ENCODE data around the gene ROCK2. TPM values are rescaled to one million over a fixed set of nuclear protein-coding genes. Genes with fewer than 3 reads are reported as not detected.
A peak's percentile ranks its signal among the peaks of the same experiment; 100 is the strongest.
"Not testable (repeated sequence)": the region's sequence is repeated elsewhere in the genome, so short reads cannot be mapped to it uniquely, and the experiment has no call there.

Gene ROCK2
- polyA plus RNA-seq, 3 donors from 2014 or later = 3.1 to 15.1 (median 5.1) TPM

DNA sequence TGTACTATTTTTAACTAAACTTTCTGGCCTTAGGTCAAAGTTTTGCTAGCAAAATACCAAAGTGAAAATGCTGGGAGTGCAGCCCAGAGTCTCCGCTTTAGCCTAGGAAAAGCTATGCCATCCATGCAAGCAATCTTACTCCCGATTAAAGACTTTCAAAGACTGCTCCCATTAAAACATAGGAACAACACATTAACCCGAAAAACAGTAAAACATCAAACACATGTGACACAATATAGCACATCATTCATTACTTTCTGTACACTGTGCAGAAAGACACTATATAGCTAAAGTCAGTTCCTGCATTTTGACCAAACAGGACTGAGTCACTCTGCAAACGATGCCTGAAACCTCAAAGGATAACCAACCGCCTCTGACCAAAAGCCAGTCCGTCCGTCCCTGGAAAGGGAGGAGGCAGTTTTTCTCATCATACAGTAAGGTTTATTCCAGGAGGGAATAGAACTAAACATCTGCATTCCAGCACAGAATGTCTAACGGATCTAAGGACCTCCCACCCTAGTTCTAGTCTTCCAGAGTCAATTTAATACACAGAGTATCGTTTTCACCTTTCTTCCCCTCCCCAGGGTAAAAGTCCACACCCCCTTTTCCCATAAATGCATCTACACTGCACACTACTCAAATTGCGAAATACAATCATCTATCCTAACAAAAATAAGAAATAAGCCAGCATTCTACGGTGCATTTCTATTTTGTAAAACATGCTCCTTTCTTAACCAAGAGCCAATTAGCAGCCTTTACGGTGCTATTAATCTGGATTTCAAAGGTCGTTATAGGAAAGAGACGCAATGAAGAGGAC is 1.7 kb downstream of the ROCK2 start:
- Mint-ChIP-seq H3K27me3 (ENCODE audit: low read depth in 3 of 3) (peaks cover 4 to 8% (median 7%) of the 10 kb centered on the region in 3 donors), H3K27ac (peak overlapping the region; percentile 75 to 94 (median 89)), H3K36me3 (no peaks in the 10 kb centered on the region), H3K4me3 (peak overlapping the region; percentile 98 to 99 (median 98)), H3K9me3 (no peaks in the 10 kb centered on the region), H3K4me1 (peaks cover 28 to 45% of the 10 kb centered on the region in 2 donors)
- no peak for DNase-seq

- Mint-ChIP-seq H3K4me3 (no peak overlapping the region), H3K4me1 (peaks cover 28 to 45% of the 10 kb centered on the region in 2 donors), H3K27ac (peak overlapping the region in 1 of 6 donors; percentile 10), H3K36me3 (no peaks in the 10 kb centered on the region), H3K9me3 (no peaks in the 10 kb centered on the region), H3K27me3 (ENCODE audit: low read depth in 3 of 3) (peaks cover 4 to 8% (median 7%) of the 10 kb centered on the region in 3 donors)
- no peak for DNase-seq
Observed at GRCh38 chr2:11340717-11341116, 3.7 kb downstream of the ROCK2 start.

DNA sequence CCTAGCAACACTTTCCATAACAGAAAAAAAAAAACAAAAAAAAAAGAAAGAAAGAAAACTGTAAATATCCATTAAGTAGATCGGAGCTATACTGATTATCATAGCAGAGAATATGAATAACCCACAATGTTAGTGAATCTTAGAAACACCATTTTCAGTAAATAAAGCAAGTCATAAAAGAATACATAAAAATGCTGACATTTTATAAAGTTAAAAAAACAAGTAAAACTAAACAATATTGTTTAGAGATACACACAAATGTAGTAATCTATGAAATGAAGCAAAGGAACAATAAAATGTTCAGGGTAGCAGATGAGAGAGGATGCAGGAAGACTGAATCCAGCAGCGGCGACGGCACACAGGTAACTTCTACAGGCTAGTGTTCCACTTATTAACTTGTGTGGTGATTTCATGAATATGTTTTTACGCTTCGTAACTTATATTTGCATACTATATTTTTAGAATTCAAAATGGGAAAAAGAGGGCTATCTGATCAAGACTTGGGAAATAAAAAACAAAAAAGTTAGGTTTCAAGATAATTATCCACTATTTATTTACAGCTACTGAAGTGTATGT is 4.8 kb downstream of the ROCK2 start:
- Mint-ChIP-seq H3K27me3 (ENCODE audit: low read depth in 3 of 3) (peaks cover 4 to 7% (median 6%) of the 10 kb centered on the region in 3 donors), H3K36me3 (no peaks in the 10 kb centered on the region), H3K4me1 (peaks cover 25 to 39% of the 10 kb centered on the region in 2 donors), H3K27ac (peak overlapping the region in 1 of 6 donors; percentile 21), H3K4me3 (no peak overlapping the region), H3K9me3 (no peaks in the 10 kb centered on the region)
- DNase-seq = no peak

DNA sequence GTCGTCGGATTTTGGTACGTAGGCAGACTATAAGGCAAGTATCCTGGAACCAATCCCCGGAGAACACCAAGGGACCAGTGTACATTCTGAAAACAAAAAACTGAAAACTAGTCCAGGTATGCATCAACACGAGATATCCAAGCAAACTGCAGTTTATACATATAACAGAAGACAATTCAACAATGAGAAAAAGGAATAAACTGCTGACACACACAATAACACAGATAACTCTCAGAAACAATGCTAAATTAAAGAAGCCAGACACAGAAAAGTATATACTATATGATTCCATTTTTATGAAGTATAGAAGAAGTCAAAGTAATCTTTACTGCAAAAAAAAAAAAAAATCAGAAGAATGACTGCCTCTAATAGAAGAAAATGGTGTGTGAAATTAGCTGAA is 5.9 kb downstream of the ROCK2 start:
- Mint-ChIP-seq H3K27ac (no peak overlapping the region), H3K4me1 (peaks cover 25 to 44% of the 10 kb centered on the region in 2 donors)

DNA sequence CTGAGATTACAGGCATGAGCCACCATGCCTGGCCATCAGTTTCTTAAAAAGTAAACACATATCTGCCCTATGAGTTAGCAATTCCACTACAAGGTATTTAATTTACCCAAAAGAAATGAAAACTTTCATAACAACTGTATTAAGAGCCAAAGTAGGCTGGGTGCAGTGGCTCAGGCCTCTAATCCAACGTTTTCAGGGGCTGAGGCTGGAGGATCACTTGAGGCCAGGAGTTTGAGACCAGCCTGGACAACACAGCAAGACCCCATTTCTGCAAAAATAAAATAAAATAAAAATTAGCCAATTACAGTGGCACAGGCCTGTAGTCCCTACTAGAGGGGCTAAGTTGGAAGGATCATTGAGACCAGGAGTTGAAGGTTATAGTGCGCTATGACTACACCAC is 6.5 kb downstream of the ROCK2 start:
- peaks cover 18 to 44% of the 10 kb centered on the region in 2 donors for H3K4me1 Mint-ChIP-seq
- H3K9me3 Mint-ChIP-seq = no peaks in the 10 kb centered on the region
- no peak overlapping the region for H3K4me3 Mint-ChIP-seq
- no peak overlapping the region for H3K27ac Mint-ChIP-seq
- H3K27me3 Mint-ChIP-seq (ENCODE audit: low read depth in 3 of 3) = peaks cover 0 to 3% (median 0%) of the 10 kb centered on the region in 3 donors
- no peak for DNase-seq
- H3K36me3 Mint-ChIP-seq = no peaks in the 10 kb centered on the region

More for the DNA sequence above, 5.9 kb downstream of the ROCK2 start:
- Mint-ChIP-seq H3K4me3 (no peak overlapping the region), H3K36me3 (no peaks in the 10 kb centered on the region), H3K9me3 (no peaks in the 10 kb centered on the region), H3K27me3 (ENCODE audit: low read depth in 3 of 3) (peaks cover 3 to 6% (median 6%) of the 10 kb centered on the region in 3 donors)
- no peak for DNase-seq

GRCh38 chr2:11336189-11336588 is 8.2 kb downstream of the ROCK2 start:
- no peaks in the 10 kb centered on the region for H3K27me3 Mint-ChIP-seq (ENCODE audit: low read depth in 3 of 3)
- H3K27ac Mint-ChIP-seq = no peak overlapping the region
- H3K36me3 Mint-ChIP-seq = no peaks in the 10 kb centered on the region
- H3K4me3 Mint-ChIP-seq = no peak overlapping the region
- H3K4me1 Mint-ChIP-seq = peaks cover 11 to 42% of the 10 kb centered on the region in 2 donors
- no peaks in the 10 kb centered on the region for H3K9me3 Mint-ChIP-seq
- no peak for DNase-seq

GRCh38 chr2:11333427-11334183 is 10.8 kb downstream of the ROCK2 start:
- no peak overlapping the region for H3K27ac Mint-ChIP-seq
- H3K36me3 Mint-ChIP-seq = no peaks in the 10 kb centered on the region
- H3K4me1 Mint-ChIP-seq = peaks cover 15 to 36% of the 10 kb centered on the region in 2 donors
- no peak for DNase-seq
- no peak overlapping the region for H3K4me3 Mint-ChIP-seq
- H3K27me3 Mint-ChIP-seq (ENCODE audit: low read depth in 3 of 3) = no peaks in the 10 kb centered on the region
- no peaks in the 10 kb centered on the region for H3K9me3 Mint-ChIP-seq

DNA sequence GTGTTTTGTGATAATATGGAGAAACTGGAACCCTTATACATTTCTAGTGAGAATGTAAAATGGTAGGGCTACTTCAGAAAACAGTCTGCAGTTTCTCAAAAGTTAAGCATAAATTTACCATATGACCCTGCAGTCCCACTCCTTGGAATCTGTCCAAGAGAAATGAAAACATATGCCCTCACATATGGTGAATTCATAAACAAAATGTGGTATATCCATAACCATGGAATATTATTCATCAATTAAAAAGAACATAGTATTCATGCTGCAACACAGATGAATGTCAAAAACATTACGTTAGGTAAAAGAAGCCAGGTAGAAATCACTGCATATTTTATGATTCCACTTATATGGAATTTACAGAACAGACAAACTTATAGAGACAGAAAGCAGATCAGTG is 11.8 kb downstream of the ROCK2 start:
- no peak overlapping the region for H3K27ac Mint-ChIP-seq
- no peak overlapping the region for H3K4me3 Mint-ChIP-seq
- H3K36me3 Mint-ChIP-seq = no peaks in the 10 kb centered on the region
- peaks cover 14 to 36% of the 10 kb centered on the region in 2 donors for H3K4me1 Mint-ChIP-seq
- no peaks in the 10 kb centered on the region for H3K9me3 Mint-ChIP-seq
- no peaks in the 10 kb centered on the region for H3K27me3 Mint-ChIP-seq (ENCODE audit: low read depth in 3 of 3)
- no peak for DNase-seq

DNA sequence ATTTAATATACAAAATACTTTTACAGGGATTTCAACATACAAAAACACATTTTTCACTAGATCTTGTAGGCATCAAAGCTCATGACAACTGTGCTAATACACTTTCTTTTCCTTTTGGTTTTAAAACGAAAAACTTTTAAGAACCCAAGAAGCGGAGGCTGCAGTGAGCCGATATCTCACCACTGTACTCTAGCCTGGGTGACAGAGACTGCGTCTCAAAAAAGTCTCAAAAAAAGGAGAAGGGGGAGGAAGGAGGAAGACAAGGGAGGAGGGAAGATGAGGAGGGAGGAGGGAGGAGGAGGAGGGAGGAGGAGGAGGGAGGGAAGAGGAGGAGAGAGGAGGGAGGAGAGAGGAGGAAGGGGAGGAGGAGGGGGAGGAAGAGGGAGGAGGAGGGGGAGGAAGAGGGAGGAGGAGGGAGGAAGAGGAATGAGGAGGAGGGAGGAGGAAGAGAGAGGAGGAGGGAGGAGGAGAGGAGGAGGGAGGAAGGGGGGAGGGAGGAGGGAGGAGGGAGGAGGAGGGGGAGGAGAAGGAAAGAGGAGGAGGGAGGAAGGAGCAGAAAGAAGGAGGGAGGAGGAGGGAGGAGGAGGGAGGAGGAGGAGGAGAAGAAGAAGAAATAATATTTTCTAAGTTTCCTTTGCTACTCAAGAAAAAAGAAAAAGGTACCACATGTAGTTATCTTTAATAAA is 13.8 kb downstream of the ROCK2 start:
- Mint-ChIP-seq H3K4me3 (peak overlapping the region in 4 of 5 donors; percentile 5 to 62 (median 58)), H3K9me3 (no peaks in the 10 kb centered on the region), H3K27ac (peak overlapping the region in 4 of 6 donors; percentile 50 to 83 (median 68)), H3K4me1 (peaks cover 14 to 36% of the 10 kb centered on the region in 2 donors), H3K27me3 (ENCODE audit: low read depth in 3 of 3) (no peaks in the 10 kb centered on the region), H3K36me3 (no peaks in the 10 kb centered on the region)
- no peak for DNase-seq

DNA sequence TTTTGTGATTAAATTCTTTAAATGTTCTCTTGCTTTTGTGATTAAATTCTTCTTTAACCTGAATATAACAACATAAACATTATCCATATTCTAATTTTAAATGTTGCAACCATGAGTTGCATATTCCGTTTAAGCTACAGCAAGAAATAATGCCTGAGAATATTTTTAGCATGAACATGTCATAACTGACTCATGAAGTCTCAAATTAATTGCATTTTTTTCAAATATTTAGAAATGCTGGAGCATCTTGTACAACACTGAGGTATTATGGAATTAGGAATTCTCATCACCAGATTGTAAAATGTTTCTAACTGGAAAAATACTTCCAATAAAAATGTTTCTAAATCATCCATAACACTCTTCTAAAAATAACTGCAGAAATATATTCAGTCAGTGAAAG is 14.7 kb downstream of the ROCK2 start:
- Mint-ChIP-seq H3K4me1 (peaks cover 14 to 36% of the 10 kb centered on the region in 2 donors), H3K27me3 (ENCODE audit: low read depth in 3 of 3) (no peaks in the 10 kb centered on the region), H3K36me3 (no peaks in the 10 kb centered on the region), H3K4me3 (no peak overlapping the region), H3K27ac (no peak overlapping the region), H3K9me3 (no peaks in the 10 kb centered on the region)
- no peak for DNase-seq

GRCh38 chr2:11328522-11328921 is 15.9 kb downstream of the ROCK2 start:
- peaks cover 14 to 38% of the 10 kb centered on the region in 2 donors for H3K4me1 Mint-ChIP-seq
- H3K27me3 Mint-ChIP-seq (ENCODE audit: low read depth in 3 of 3); H3K9me3 Mint-ChIP-seq; H3K27ac Mint-ChIP-seq; H3K4me3 Mint-ChIP-seq; DNase-seq; H3K36me3 Mint-ChIP-seq: not testable (repeated sequence)

DNA sequence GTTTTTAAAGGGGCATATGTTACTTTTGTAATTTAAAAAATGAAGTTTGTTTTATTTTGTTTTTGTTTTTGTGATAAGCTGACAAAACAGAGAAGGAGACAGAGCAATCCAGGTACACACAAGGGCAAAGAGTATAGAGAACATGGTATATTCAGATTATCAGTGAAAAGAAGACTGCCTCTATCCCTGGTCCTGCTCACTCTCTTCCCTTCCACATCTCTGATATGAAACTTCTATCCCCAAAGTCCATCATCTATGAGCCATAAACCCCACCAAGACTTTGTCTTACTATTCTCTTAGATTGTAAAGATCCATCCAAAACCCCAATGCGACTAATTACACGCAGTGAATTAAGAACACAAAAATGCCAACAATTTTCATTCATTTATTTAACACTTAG is 16.6 kb downstream of the ROCK2 start:
- Mint-ChIP-seq H3K4me1 (peaks cover 16 to 38% of the 10 kb centered on the region in 2 donors), H3K9me3 (no peaks in the 10 kb centered on the region), H3K36me3 (no peaks in the 10 kb centered on the region), H3K27ac (no peak overlapping the region), H3K4me3 (no peak overlapping the region), H3K27me3 (ENCODE audit: low read depth in 3 of 3) (no peaks in the 10 kb centered on the region)
- DNase-seq = no peak

GRCh38 chr2:11326677-11327211 is 17.7 kb downstream of the ROCK2 start:
- Mint-ChIP-seq H3K4me3 (no peak overlapping the region), H3K9me3 (no peaks in the 10 kb centered on the region), H3K4me1 (peaks cover 20 to 40% of the 10 kb centered on the region in 2 donors), H3K36me3 (no peaks in the 10 kb centered on the region), H3K27me3 (ENCODE audit: low read depth in 3 of 3) (no peaks in the 10 kb centered on the region), H3K27ac (no peak overlapping the region)
- DNase-seq = no peak
